IMR-90 (cell line): ENCODE data around the gene IP6K2. TPM values are rescaled to one million over a fixed set of nuclear protein-coding genes. Genes with fewer than 3 reads are reported as not detected.
"Not testable (repeated sequence)": the region's sequence is repeated elsewhere in the genome, so short reads cannot be mapped to it uniquely, and the experiment has no call there.

ENCODE experiments used
- ATAC-seq: fragments of 200-7000 bp; cut with Tn5 transposase; 2 replicates; pipeline ENCODE4 v1.9.1; 2020; ENCODE audit warnings: low read depth, mild to moderate bottlenecking, moderate library complexity
- BruUV-seq: library from RNA; stranded (reverse); fragments of 400-500 nt; replicated peaks from 2 replicates; lab custom pipeline; 2021; lab: Mats Ljungman, UMichigan
- CTCF ChIA-PET: fragments of 300-600 bp; formaldehyde crosslinking; extraction: SDS; loops from one replicate; lab custom pipeline; 2021; ENCODE audit warnings: antibody characterized with exemption; lab: Yijun Ruan, JAX
- POLR2A ChIA-PET: fragments of 300-600 bp; sonication (Branson Sonifier 250); formaldehyde crosslinking; loops from one replicate; lab custom pipeline; 2022; ENCODE audit warnings: antibody characterized with exemption; ENCODE audit not compliant: unreplicated experiment; lab: Charles Lee
- DNase-seq: peaks from one replicate; pipeline ENCODE4 v3.0.0; 2013
- H2AFZ ChIP-seq: replicated peaks from 2 replicates; pipeline ENCODE3; 2013; ENCODE audit warnings: low read length, mild to moderate bottlenecking; ENCODE audit not compliant: poor library complexity
- H2AK5ac ChIP-seq: 2 replicates; pipeline ENCODE4 v1.6.1; 2013; ENCODE audit warnings: low read depth, low read length, inconsistent platforms
- H2AK9ac ChIP-seq: replicated peaks from 2 replicates; pipeline ENCODE3; 2013; ENCODE audit warnings: mild to moderate bottlenecking, low read depth, low read length, moderate library complexity; ENCODE audit not compliant: poor library complexity
- H2BK120ac ChIP-seq: 2 replicates; pipeline ENCODE4 v1.6.1; 2013; ENCODE audit warnings: low read depth, low read length, inconsistent platforms
- H2BK15ac ChIP-seq: 3 replicates; pipeline ENCODE4 v1.6.1; 2013; ENCODE audit warnings: low read depth, low read length, inconsistent platforms
- H2BK20ac ChIP-seq: 2 replicates; pipeline ENCODE4 v1.6.1; 2013; ENCODE audit warnings: low read depth, mild to moderate bottlenecking, inconsistent platforms, low read length, moderate library complexity
- H2BK5ac ChIP-seq: 2 replicates; pipeline ENCODE4 v1.6.1; 2013; ENCODE audit warnings: mild to moderate bottlenecking, low read depth, low read length, inconsistent platforms; ENCODE audit not compliant: poor library complexity, severe bottlenecking
- H3K14ac ChIP-seq: replicated peaks from 2 replicates; pipeline ENCODE4 v1.6.1; 2013; ENCODE audit warnings: low read depth, low read length, inconsistent platforms
- H3K18ac ChIP-seq: 2 replicates; pipeline ENCODE4 v1.6.1; 2013; ENCODE audit warnings: low read depth, low read length, control low read depth
- H3K23ac ChIP-seq: 2 replicates; pipeline ENCODE4 v1.6.1; 2013; ENCODE audit warnings: low read depth, low read length, inconsistent platforms
- H3K27ac ChIP-seq: 2 replicates; pipeline ENCODE4 v1.5.1; 2013; ENCODE audit warnings: mild to moderate bottlenecking, control low read depth, low read length; ENCODE audit not compliant: insufficient read depth
- H3K27me3 ChIP-seq: 2 replicates; pipeline ENCODE4 v1.6.1; 2013; ENCODE audit warnings: low read length; ENCODE audit not compliant: control insufficient read depth, insufficient read depth
- H3K36me3 ChIP-seq: 2 replicates; pipeline ENCODE4 v1.6.1; 2013; ENCODE audit warnings: low read length, mixed read lengths; ENCODE audit not compliant: control insufficient read depth, insufficient read depth
- H3K4ac ChIP-seq: 2 replicates; pipeline ENCODE4 v1.6.1; 2013; ENCODE audit warnings: low read depth, low read length, inconsistent platforms
- H3K4me1 ChIP-seq: 2 replicates; pipeline ENCODE4 v1.6.1; 2013; ENCODE audit warnings: low read length, mixed read lengths; ENCODE audit not compliant: control insufficient read depth, insufficient read depth
- H3K4me2 ChIP-seq: 2 replicates; pipeline ENCODE4 v1.6.1; 2013; ENCODE audit warnings: low read depth, mild to moderate bottlenecking, control low read depth, low read length, moderate library complexity
- H3K4me3 ChIP-seq: 2 replicates; pipeline ENCODE4 v1.5.1; 2013; ENCODE audit warnings: low read depth, mild to moderate bottlenecking, control low read depth, low read length, moderate library complexity; ENCODE audit not compliant: insufficient read depth
- H3K56ac ChIP-seq: 2 replicates; pipeline ENCODE4 v1.6.1; 2013; ENCODE audit warnings: low read length, inconsistent platforms; ENCODE audit not compliant: insufficient read depth; ENCODE audit errors: extremely low read depth
- H3K79me1 ChIP-seq, 2 experiments: 2 replicates each; pipeline ENCODE4 v1.6.1; 2013; ENCODE audit warnings: low read length in 2 of 2, inconsistent platforms in 1 of 2, low read depth in 1 of 2
- H3K9ac ChIP-seq: 2 replicates; pipeline ENCODE4 v1.6.1; 2013; ENCODE audit warnings: low read depth, low read length, control low read depth
- H3K9me1 ChIP-seq: 2 replicates; pipeline ENCODE4 v1.6.1; 2013; ENCODE audit warnings: low read length, inconsistent platforms; ENCODE audit not compliant: insufficient read depth
- H3K9me3 ChIP-seq: 2 replicates; pipeline ENCODE4 v1.6.1; 2013; ENCODE audit warnings: low read length; ENCODE audit not compliant: control insufficient read depth, insufficient read depth
- H4K20me1 ChIP-seq: 2 replicates; pipeline ENCODE4 v1.6.1; 2013; ENCODE audit warnings: low read length, inconsistent platforms; ENCODE audit not compliant: insufficient read depth
- H4K5ac ChIP-seq: 2 replicates; pipeline ENCODE4 v1.6.1; 2013; ENCODE audit warnings: mild to moderate bottlenecking, low read depth, low read length, control low read depth
- H4K8ac ChIP-seq, 2 experiments: 2 replicates each; pipeline ENCODE4 v1.6.1; 2013; ENCODE audit warnings: low read depth in 2 of 2, low read length in 2 of 2, control low read depth in 1 of 2, inconsistent platforms in 1 of 2
- H4K91ac ChIP-seq: 2 replicates; pipeline ENCODE4 v1.6.1; 2013; ENCODE audit warnings: low read depth, low read length, inconsistent platforms; ENCODE audit not compliant: insufficient read depth
- WGBS, 2 experiments: methylation state at CpG; one replicate each; pipeline versions ENCODE4 v1.1.5 to v1.1.7; 2013; ENCODE audit warnings: missing lambda C conversion rate in 2 of 2; ENCODE audit not compliant: insufficient read length in 1 of 2; ENCODE audit errors: extremely low coverage in 2 of 2; 5-methylcytosine and 5-hydroxymethylcytosine counted together
- dilution Hi-C: fragments of 300-500 bp; cut with HindIII; formaldehyde crosslinking; loops from one replicate; pipeline ENCODE4 v1.14.3; 2018; ENCODE audit warnings: low sequenced_read_pairs; ENCODE audit not compliant: unreplicated experiment
- in situ Hi-C: fragments of 300-500 bp; cut with MboI; formaldehyde crosslinking; loops from 3 replicates; pipeline ENCODE4 v1.14.3; 2019; ENCODE audit warnings: low sequenced_read_pairs, inconsistent platforms, mixed read lengths
- intact Hi-C: fragments of 100-400 bp; cut with micrococcal nuclease; formaldehyde crosslinking; loops from 2 replicates; pipeline ENCODE4 v1.10.0; 2022
- polyA plus RNA-seq, 3 experiments: library from polyadenylated mRNA; depleted of rRNA; stranded (reverse); fragments of >200 nt; gene quantifications; 2 replicates each; pipeline ENCODE4 v1.2.3, GENCODE V29; 2012; ENCODE audit warnings: low replicate concordance in 1 of 3
- total RNA-seq: library from RNA; depleted of rRNA; stranded (reverse); fragments of >200 nt; gene quantifications from 2 replicates; pipeline ENCODE4 v1.2.3, GENCODE V29; 2012

The IP6K2 gene
- total and polyA plus RNA-seq, 2 of the 4 experiments (the other 2 are of a cell fraction): 73.7 to 169 TPM

- BruUV-seq, intact Hi-C loops: not testable (repeated sequence)
These were observed 17.5 kb upstream of the IP6K2 start for GRCh38 chr3:48734541-48734940.

DNA sequence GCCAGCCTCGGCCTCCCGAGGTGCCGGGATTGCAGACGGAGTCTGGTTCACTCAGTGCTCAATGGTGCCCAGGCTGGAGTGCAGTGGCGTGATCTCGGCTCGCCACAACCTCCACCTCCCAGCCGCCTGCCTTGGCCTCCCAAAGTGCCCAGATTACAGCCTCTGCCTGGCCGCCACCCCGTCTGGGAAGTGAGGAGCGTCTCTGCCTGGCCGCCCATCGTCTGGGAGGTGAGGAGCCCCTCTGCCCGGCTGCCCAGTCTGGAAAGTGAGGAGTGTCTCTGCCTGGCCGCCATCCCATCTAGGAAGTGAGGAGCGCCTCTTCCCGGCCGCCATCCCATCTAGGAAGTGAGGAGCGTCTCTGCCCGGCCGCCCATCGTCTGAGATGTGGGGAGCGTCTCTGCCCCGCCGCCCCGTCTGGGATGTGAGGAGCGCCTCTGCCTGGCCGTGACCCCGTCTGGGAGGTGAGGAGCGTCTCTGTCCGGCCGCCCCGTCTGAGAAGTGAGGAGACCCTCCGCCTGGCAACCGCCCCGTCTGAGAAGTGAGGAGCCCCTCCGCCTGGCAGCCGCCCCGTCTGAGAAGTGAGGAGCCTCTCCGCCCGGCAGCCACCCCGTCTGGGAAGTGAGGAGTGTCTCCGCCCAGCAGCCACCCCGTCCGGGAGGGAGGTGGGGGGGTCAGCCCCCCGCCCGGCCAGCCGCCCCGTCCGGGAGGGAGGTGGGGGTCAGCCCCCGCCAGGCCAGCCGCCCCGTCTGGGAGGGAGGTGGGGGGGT, 16.9 kb upstream of the IP6K2 start:
- H3K27me3 ChIP-seq, in situ Hi-C loops, H3K56ac ChIP-seq, H4K5ac ChIP-seq, H3K4me3 ChIP-seq, BruUV-seq, H4K20me1 ChIP-seq, H3K18ac ChIP-seq, H3K9ac ChIP-seq, intact Hi-C loops, POLR2A ChIA-PET, H3K4me2 ChIP-seq, H2BK5ac ChIP-seq, H2AK9ac ChIP-seq, H3K9me1 ChIP-seq, ATAC-seq, H3K4me1 ChIP-seq, H4K8ac ChIP-seq, H2BK120ac ChIP-seq, H3K23ac ChIP-seq, dilution Hi-C loops, H3K79me1 ChIP-seq, H3K9me3 ChIP-seq, H2AFZ ChIP-seq, DNase-seq, H4K91ac ChIP-seq, H2BK20ac ChIP-seq, H2AK5ac ChIP-seq, H3K27ac ChIP-seq, H3K14ac ChIP-seq, H3K4ac ChIP-seq, H3K36me3 ChIP-seq, H2BK15ac ChIP-seq, CTCF ChIA-PET: not testable (repeated sequence)
- no CpG with 5 or more reads among the region's 53 CpGs for WGBS, 2 experiments

More at GRCh38 chr3:48734541-48734940, 17.5 kb upstream of the IP6K2 start:
- H4K8ac ChIP-seq, H3K79me1 ChIP-seq, H3K4me2 ChIP-seq, H3K56ac ChIP-seq, H2BK5ac ChIP-seq, H3K4me3 ChIP-seq, dilution Hi-C loops, H2AK9ac ChIP-seq, H3K4ac ChIP-seq, H3K18ac ChIP-seq, H3K9me3 ChIP-seq, H4K20me1 ChIP-seq, H2AK5ac ChIP-seq, H3K27me3 ChIP-seq, H2BK15ac ChIP-seq, H4K5ac ChIP-seq, DNase-seq, H4K91ac ChIP-seq, H2AFZ ChIP-seq, ATAC-seq, H3K9ac ChIP-seq, H3K27ac ChIP-seq, in situ Hi-C loops, H3K23ac ChIP-seq, POLR2A ChIA-PET, H3K14ac ChIP-seq, H2BK120ac ChIP-seq, CTCF ChIA-PET, H3K4me1 ChIP-seq, H3K36me3 ChIP-seq, H2BK20ac ChIP-seq, H3K9me1 ChIP-seq: not testable (repeated sequence)
- no CpG with 5 or more reads among the region's 25 CpGs for WGBS, 2 experiments
